Endometrium (tissue), 2 donors: ENCODE data around the gene EEF1A1.
"Not testable (repeated sequence)": the region's sequence is repeated elsewhere in the genome, so short reads cannot be mapped to it uniquely, and the experiment has no call there.

Source experiments
- FAIRE-seq: peaks from 2 replicates; lab custom pipeline; 2012; peaks lifted over from hg19 to GRCh38; lab: Jason Lieb, UNC
- donor health status: control.
- donor health status: control.

The EEF1A1 gene

DNA sequence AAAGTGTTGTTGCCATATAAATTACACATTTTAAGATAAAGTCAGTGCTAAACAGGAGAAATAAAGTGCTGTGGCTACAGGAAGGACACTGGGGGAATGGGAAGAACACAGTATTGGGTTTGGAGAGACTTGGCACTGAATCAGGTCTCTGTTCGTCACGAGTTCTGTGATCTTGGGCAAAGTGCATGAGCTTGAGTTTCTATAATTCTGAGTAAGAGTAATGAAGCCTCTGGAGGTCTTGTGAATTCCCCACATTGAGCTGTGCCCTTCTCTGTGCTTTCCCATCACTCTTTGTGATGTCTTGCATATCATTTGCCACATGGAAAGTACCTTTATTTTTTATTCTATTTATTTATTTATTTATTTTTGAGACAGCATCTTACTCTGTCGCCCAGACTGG lies 16.8 kb upstream of the EEF1A1 start:
- no peak for FAIRE-seq

DNA sequence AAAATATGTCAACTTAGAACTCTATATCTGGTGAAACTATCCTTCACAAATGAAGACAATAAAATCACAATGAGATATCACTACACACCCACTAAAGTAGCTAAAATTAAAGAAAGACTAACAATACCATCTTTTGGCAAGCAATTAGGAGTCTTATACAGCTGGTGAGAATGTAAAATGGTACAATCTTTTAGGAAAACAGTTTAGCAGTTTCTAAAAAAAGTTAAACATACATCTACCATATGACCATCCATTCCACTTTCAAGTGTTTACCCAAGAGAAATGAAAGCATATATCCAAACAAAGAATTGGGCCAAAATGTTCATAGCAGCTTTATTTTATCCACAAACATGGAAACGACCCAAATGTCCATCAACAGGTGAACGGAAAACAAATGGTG lies 13.8 kb upstream of the EEF1A1 start:
- no peak for FAIRE-seq

- no peak for FAIRE-seq
Measured at GRCh38 chr6:73532293-73532692, 11.5 kb upstream of the EEF1A1 start.

DNA sequence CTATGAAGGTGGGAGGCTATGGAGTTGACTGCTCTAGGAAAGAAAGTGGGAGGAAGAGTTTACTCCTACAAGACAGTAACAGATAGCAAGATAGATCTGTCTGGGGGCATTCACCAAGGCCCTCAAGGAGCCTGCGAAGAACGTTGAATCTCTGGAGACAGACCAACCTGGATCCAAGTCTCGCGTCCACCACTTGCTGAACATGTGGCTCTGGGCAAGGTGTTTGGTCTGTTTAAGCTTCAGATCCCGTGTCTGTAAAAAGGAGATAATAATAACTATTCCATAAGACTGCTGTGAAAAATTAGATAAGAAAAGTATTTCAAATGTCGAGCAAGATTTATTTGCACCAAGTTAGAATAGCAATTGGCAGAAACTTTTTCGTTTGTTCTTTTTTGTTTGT lies 8.1 kb upstream of the EEF1A1 start:
- FAIRE-seq: no peak

GRCh38 chr6:73525546-73526330 lies 4.9 kb upstream of the EEF1A1 start:
- FAIRE-seq: no peak

- no peak for FAIRE-seq
Measured at GRCh38 chr6:73523434-73524123, 2.7 kb upstream of the EEF1A1 start.

DNA sequence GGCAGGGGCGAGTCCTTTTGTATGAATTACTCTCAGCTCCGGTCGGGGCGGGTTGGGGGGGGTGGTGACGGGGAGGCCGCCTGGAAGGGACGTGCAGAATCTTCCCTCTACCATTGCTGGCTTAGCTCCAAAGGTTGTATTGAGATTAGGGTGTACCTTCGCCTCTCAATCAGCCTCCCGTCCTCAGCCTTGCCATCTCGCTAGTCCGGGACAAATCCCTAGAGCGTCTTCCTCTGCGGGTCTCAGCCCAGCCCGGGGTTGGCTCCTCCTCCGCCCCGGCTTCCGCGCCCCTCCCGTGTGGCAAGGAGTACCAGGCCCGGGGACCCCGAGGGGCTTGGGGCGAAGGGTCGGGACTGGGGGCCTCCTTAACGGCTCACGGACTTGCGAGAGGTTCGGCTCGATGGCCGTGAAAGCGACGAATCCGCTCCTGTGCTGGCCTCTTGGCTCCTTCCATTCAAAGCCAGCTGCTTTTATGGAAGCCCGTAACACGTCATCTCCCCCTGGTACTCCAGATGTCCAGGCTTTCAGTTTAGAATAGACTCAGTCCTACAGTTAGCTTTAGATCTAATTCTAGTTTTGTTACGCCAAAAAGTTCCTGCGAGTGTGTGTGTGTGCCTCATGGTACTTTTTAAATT lies 636 bp upstream of the EEF1A1 start:
- no peak for FAIRE-seq

DNA sequence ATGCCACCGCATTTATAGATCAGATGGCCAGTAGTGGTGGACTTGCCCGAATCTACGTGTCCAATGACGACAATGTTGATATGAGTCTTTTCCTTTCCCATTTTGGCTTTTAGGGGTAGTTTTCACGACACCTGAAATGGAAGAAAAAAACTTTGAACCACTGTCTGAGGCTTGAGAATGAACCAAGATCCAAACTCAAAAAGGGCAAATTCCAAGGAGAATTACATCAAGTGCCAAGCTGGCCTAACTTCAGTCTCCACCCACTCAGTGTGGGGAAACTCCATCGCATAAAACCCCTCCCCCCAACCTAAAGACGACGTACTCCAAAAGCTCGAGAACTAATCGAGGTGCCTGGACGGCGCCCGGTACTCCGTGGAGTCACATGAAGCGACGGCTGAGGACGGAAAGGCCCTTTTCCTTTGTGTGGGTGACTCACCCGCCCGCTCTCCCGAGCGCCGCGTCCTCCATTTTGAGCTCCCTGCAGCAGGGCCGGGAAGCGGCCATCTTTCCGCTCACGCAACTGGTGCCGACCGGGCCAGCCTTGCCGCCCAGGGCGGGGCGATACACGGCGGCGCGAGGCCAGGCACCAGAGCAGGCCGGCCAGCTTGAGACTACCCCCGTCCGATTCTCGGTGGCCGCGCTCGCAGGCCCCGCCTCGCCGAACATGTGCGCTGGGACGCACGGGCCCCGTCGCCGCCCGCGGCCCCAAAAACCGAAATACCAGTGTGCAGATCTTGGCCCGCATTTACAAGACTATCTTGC lies 725 bp downstream of the EEF1A1 start:
- no peak for FAIRE-seq

DNA sequence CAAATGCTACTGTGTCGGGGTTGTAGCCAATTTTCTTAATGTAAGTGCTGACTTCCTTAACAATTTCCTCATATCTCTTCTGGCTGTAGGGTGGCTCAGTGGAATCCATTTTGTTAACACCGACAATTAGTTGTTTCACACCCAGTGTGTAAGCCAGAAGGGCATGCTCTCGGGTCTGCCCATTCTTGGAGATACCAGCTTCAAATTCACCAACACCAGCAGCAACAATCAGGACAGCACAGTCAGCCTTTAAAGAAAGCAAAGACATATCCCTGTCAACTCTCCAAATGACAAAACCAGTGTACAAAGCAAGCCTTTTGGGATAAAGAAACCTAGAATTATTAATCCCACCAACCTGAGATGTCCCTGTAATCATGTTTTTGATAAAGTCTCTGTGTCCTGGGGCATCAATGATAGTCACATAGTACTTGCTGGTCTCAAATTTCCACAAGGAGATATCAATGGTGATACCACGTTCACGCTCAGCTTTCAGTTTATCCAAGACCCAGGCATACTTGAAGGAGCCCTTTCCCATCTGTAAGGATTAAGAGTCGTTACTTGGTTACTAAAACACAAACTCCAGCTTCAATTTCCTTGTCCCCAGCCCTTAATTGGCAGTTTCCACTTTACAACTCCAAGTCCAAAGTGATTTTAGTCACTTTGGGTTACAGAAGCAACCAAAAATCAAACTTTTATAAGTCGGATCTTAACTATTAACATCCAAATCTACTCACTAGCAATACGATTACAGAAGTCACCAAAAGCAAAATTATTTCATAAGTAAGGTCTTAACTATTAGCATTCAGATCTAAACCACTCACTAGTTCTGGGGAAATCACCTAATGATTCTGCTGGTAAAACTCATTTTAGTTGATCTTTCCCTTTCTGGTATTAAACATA lies 1.6 kb downstream of the EEF1A1 start:
- FAIRE-seq: not testable (repeated sequence)

DNA sequence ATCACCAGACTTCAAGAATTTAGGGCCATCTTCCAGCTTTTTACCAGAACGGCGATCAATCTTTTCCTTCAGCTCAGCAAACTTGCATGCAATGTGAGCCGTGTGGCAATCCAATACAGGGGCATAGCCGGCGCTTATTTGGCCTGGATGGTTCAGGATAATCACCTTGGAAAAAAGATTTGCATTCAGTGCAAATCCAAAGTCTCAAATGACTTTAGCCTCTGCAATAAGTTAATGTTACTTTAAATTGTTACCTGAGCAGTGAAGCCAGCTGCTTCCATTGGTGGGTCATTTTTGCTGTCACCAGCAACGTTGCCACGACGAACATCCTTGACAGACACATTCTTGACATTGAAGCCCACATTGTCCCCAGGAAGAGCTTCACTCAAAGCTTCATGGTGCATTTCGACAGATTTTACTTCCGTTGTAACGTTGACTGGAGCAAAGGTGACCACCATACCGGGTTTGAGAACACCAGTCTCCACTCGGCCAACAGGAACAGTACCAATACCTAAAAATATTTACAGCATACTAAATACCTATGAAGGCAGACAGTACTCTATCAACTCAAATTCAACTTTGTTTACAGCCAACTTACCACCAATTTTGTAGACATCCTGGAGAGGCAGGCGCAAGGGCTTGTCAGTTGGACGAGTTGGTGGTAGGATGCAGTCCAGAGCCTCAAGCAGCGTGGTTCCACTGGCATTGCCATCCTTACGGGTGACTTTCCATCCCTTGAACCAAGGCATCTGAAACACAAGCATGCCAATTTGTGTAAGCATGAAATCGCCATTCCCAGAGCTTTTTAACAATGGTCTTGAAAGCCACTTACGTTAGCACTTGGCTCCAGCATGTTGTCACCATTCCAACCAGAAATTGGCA lies 2.5 kb downstream of the EEF1A1 start:
- not testable (repeated sequence) for FAIRE-seq

DNA sequence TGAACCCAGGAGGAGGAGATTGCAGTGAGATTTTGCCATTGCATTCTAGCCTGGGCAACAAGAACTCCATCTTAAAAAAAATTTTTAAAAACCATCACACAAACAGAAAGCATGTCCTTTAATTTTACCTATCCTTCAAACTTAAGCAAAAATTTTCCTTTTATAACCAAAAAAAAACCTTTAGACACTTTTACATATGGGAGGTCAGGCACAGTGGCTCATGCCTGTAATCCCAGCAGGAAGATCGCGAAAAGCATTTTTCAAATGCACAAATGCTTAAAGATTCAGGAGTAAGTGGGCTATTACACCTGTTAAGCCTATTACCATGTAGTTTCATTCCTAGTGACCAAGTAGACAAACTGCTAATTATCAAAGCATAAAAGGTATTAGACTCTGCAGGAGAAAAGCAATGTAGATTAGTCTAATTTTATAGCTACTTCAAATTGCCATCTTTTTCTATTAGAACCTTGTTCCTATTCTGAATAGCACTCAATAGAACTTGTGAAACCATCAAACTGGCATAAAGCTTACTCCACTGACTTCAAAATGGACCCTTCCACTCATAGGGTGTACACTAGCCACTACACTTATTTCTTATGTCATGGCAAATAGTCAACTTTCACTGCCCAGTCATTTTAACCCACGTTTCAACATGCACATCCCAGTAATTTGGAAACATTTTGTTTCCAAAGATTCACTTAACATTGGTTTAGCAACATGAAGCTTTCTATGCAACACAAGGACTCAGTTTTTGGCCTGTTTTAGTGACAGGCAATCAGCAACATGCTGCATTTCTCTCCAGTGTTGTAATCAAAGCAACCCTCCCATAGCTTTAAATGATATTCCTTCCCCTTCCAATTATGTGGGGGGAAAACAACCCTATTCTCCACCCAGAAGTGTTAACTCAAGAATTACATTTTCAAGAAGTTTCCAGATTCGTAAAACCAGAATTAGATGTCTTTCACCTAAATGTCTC lies 4.0 kb downstream of the EEF1A1 start:
- no peak for FAIRE-seq

GRCh38 chr6:73515204-73515655 lies 5.6 kb downstream of the EEF1A1 start:
- FAIRE-seq: no peak

DNA sequence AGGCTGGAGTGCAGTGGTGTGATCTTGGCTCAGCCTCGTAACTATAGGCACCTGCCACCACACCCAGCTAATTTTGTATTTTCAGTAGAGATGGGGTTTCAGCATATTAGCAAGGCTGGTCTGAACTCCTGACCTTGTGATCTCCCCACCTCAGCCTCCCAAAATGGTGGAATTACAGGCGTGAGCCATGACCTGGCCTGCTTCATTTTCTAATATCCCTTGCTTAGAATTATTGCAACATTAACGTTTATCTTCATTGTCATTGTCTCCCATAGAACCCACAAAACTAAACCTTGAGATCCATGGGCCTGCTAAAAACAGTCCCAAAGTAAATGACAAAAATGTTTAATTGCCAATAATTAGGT lies 6.1 kb downstream of the EEF1A1 start:
- FAIRE-seq: no peak

- FAIRE-seq: no peak
Measured at GRCh38 chr6:73513496-73513854, 7.4 kb downstream of the EEF1A1 start.

DNA sequence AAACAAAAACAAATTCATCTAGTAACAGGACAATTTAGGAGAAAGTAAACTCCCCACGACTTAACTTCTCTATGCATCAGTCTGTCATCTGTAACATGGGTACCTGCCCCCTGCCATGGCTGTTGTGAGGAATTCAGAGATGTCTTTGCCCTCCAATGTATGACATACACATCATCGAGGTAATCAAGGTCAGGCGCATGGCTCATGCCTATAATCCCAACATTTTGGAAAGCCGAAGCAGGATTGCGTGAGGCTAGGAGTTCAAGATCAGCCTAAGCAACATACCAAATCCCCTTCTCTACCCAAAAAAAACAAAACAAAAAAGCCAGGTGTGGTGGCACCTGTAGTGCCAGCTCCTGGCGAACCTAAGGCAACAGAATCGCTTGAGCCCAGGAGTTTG lies 9.0 kb downstream of the EEF1A1 start:
- FAIRE-seq: no peak

DNA sequence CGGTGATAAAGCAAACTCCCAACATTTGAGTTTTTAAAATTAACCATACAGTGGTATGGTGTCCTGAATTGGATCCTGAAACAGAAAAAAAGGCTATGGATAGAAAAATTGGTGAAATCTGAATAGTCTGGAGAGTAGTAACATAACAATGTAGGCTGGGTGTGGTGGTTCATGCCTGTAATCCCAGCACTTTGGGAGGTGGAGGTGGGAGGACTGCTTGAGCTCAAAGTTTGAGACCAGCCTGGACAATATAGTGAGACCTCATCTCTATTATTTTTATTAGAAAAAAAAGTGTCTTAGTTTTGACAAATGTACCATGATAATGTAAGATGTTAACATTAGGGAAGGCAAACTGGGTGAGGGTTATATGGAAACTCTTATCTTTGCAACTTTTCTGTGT lies 11.0 kb downstream of the EEF1A1 start:
- FAIRE-seq: no peak

- no peak for FAIRE-seq
Measured at GRCh38 chr6:73508776-73509175, 12.1 kb downstream of the EEF1A1 start.

- no peak for FAIRE-seq
Measured at GRCh38 chr6:73506246-73506645, 14.6 kb downstream of the EEF1A1 start.

DNA sequence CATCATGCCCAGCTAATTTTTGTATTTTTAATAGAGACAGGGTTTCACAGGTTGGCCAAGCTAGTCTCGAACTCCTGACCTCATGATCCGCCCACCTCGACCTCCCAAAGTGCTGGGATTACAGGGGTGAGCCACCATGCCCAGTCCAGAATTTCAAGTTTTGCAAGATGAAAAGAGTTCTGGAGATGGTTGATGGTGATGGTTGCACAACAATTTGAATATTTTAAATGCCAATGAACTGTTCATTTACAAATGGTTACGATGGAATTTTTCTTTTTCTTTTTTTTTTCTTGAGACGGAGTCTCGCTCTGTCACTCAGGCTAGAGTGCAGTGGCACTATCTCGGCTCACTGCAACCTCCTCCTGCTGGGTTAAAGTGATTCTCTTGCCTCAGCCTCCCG lies 15.1 kb downstream of the EEF1A1 start:
- not testable (repeated sequence) for FAIRE-seq
